ENCODE results near the gene CLDN25.
"Not testable (repeated sequence)": the region's sequence is repeated elsewhere in the genome, so short reads cannot be mapped to it uniquely, and the experiment has no call there.

The CLDN25 gene

GRCh38 chr11:113779496-113779895 lies at the start of gene CLDN25:
Gene CLDN25, plus strand, starts transcription at chr11:113779796. Its CDS starts 0 bp downstream, at chr11:113779796.
- no peak for DNase-seq

- DNase-seq: no peak
Measured at GRCh38 chr11:113730887-113731726, 48.5 kb upstream of the CLDN25 start.

- DNase-seq: no peak
Measured at GRCh38 chr11:113732092-113732491, 47.5 kb upstream of the CLDN25 start.

- DNase-seq: no peak
Measured at GRCh38 chr11:113736323-113736722, 43.3 kb upstream of the CLDN25 start.

- DNase-seq: no peak
Measured at GRCh38 chr11:113752932-113753331, 26.7 kb upstream of the CLDN25 start.

GRCh38 chr11:113760241-113760640 lies 19.4 kb upstream of the CLDN25 start:
- DNase-seq: no peak

GRCh38 chr11:113763040-113763439 lies 16.6 kb upstream of the CLDN25 start:
- not testable (repeated sequence) for DNase-seq

GRCh38 chr11:113764527-113765219 lies 14.9 kb upstream of the CLDN25 start:
- no peak for DNase-seq

GRCh38 chr11:113771964-113772363 lies 7.6 kb upstream of the CLDN25 start:
- no peak for DNase-seq

GRCh38 chr11:113773092-113773415 lies 6.5 kb upstream of the CLDN25 start:
- no peak for DNase-seq

- peak; percentile 91 to 92 for DNase-seq
Measured at GRCh38 chr11:113773416-113774173, 6.0 kb upstream of the CLDN25 start, which contains the start of gene ZW10. Gene ZW10, minus strand, starts transcription at chr11:113773692. Its CDS starts 26 bp downstream, at chr11:113773666.

GRCh38 chr11:113774174-113774503 lies 5.5 kb upstream of the CLDN25 start:
- DNase-seq: no peak

- no peak for DNase-seq
Measured at GRCh38 chr11:113778111-113778910, 1.3 kb upstream of the CLDN25 start.

GRCh38 chr11:113781682-113782081 lies 2.1 kb downstream of the CLDN25 start:
- no peak for DNase-seq

- no peak for DNase-seq
Measured at GRCh38 chr11:113782134-113782533, 2.5 kb downstream of the CLDN25 start.

GRCh38 chr11:113789016-113789415 lies 9.4 kb downstream of the CLDN25 start:
- not testable (repeated sequence) for DNase-seq

- DNase-seq: no peak
Measured at GRCh38 chr11:113789675-113790320, 10.2 kb downstream of the CLDN25 start.

- DNase-seq: peak in 1 of 2 donors; percentile 35
Measured at GRCh38 chr11:113796663-113797259, 17.2 kb downstream of the CLDN25 start.

GRCh38 chr11:113802621-113803020 lies 23.0 kb downstream of the CLDN25 start:
- DNase-seq: no peak

- no peak for DNase-seq
Measured at GRCh38 chr11:113805640-113806039, 26.0 kb downstream of the CLDN25 start.

GRCh38 chr11:113806406-113806805 lies 26.8 kb downstream of the CLDN25 start:
- DNase-seq: peak in 1 of 2 donors; percentile 4

- DNase-seq: no peak
Measured at GRCh38 chr11:113808931-113809330, 29.3 kb downstream of the CLDN25 start.

Measured in CD4-positive, alpha-beta T cell treated with Interleukin-1 beta for 1 hour (primary cell).